Testis (tissue), 3 donors: ENCODE data around the gene BRI3. TPM values are rescaled to one million over a fixed set of nuclear protein-coding genes. Genes with fewer than 3 reads are reported as not detected.

Experiments used
- DNase-seq: peaks from one replicate; pipeline ENCODE4 v3.0.0-alpha.2; 2019
- H3K27ac ChIP-seq, 2 donors: fragments of 200-600 bp; sonication (generic); one replicate each; pipeline ENCODE4 v1.5.1; 2019
- H3K27me3 ChIP-seq: fragments of 200-600 bp; sonication (generic); one replicate; pipeline ENCODE4 v1.5.1; 2019
- H3K36me3 ChIP-seq: fragments of 200-600 bp; sonication (generic); one replicate; pipeline ENCODE4 v1.5.1; 2017; ENCODE audit warnings: low read depth; ENCODE audit errors: missing control alignments
- H3K4me1 ChIP-seq: fragments of 200-600 bp; sonication (generic); one replicate; pipeline ENCODE4 v1.5.1; 2019
- H3K4me3 ChIP-seq, 2 donors: fragments of 200-600 bp; sonication (generic); one replicate each; pipeline ENCODE4 v1.5.1; 2017 to 2019
- H3K9me3 ChIP-seq: fragments of 200-600 bp; sonication (generic); one replicate; pipeline ENCODE4 v1.5.1; 2017
- POLR2A ChIP-seq: fragments of 450-650 bp; IDR thresholded peaks from one replicate; pipeline ENCODE4 v1.6.1; 2017; ENCODE audit warnings: antibody characterized with exemption, mild to moderate bottlenecking, moderate library complexity
- WGBS, 2 donors: methylation state at CpG; one replicate each; pipeline ENCODE4 v1.1.5; 2018; 5-methylcytosine and 5-hydroxymethylcytosine counted together
- intact Hi-C: fragments of 100-400 bp; cut with DNase I; formaldehyde crosslinking; loops from one replicate; pipeline ENCODE4 v1.15.1; 2023; ENCODE audit warnings: low total_unique reads
- polyA plus RNA-seq: library from polyadenylated mRNA; stranded (reverse); fragments of 350-450 nt; fragmentation: Illumina TruSeq; extraction: RNeasy Lipid Tissue Mini Kit (QIAGEN cat#74804); gene quantifications from one replicate; pipeline ENCODE4 v1.2.3, GENCODE V29; 2014; ENCODE audit warnings: low read depth, low replicate concordance; ENCODE audit not compliant: insufficient read depth
- total RNA-seq, 2 donors: library from RNA; depleted of rRNA; stranded (reverse); fragments of >200 nt; gene quantifications; one replicate each; pipeline ENCODE4 v1.2.3, GENCODE V29; 2016
- TF ChIP-seq, protein P1 (sequence below), 3 experiments: fragments of 450-650 bp in 2 of 3; fragments of 200-600 bp in 1 of 3; sonication (generic) in 1 of 3; IDR thresholded peaks; one replicate each; pipeline ENCODE4 v1.5.1; 2016 to 2019; ENCODE audit warnings: antibody characterized with exemption in 3 of 3, mild to moderate bottlenecking in 2 of 3, moderate library complexity in 1 of 3

BRI3 gene
- total and polyA plus RNA-seq, 3 donors from 2014 or later: 61.1 to 167 (median 76.3) TPM

- no peak for DNase-seq
- 69 to 78% methylated on average over 1 of the region's 1 CpG for WGBS, 2 donors
- Histone ChIP-seq H3K4me1 (no peaks in the 10 kb centered on the region), H3K9me3 (no peaks in the 10 kb centered on the region), H3K36me3 (no peaks in the 10 kb centered on the region), H3K27me3 (no peaks in the 10 kb centered on the region), H3K4me3 (no peak overlapping the region), H3K27ac (no peak overlapping the region)
- intact Hi-C loops: no loop called here
- no peak for TF ChIP-seq POLR2A
- TF ChIP-seq, protein P1, sequence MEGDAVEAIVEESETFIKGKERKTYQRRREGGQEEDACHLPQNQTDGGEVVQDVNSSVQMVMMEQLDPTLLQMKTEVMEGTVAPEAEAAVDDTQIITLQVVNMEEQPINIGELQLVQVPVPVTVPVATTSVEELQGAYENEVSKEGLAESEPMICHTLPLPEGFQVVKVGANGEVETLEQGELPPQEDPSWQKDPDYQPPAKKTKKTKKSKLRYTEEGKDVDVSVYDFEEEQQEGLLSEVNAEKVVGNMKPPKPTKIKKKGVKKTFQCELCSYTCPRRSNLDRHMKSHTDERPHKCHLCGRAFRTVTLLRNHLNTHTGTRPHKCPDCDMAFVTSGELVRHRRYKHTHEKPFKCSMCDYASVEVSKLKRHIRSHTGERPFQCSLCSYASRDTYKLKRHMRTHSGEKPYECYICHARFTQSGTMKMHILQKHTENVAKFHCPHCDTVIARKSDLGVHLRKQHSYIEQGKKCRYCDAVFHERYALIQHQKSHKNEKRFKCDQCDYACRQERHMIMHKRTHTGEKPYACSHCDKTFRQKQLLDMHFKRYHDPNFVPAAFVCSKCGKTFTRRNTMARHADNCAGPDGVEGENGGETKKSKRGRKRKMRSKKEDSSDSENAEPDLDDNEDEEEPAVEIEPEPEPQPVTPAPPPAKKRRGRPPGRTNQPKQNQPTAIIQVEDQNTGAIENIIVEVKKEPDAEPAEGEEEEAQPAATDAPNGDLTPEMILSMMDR (IDR thresholded peaks at IDR 0.05): no peak
These were observed 52.6 kb downstream of the BRI3 start for GRCh38 chr7:98334081-98334480.

DNA sequence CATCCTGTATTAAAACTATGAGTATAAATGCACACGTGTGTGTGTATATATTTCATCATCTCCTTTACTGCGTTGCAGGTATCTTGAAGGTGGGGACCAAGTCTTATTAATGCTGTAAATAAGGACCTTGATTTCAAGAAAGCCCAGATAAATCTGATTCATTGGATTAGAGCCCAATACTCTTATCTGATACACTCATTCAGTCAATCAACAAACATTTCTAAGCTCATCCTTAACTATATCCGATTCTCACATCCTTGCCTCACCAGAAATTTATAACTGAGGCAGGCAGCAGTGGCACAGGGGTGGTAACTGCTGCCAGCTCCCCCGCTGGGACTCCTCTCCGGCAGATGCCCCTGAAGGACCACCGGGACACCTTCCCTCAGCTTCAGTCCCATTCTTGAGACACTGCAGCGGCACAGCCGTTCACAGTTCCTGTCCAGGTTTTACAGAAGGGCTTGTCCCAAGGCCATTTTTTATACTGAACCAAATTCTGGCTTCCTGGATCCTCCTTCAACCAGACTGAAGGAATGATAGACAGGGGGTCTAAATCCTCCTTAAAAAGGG is 54.0 kb downstream of the BRI3 start:
- DNase-seq: no peak
- H3K27ac ChIP-seq: no peak overlapping the region
- no peaks in the 10 kb centered on the region for H3K36me3 ChIP-seq
- TF ChIP-seq, protein P1 (IDR thresholded peaks at IDR 0.05): no peak
- no peak for TF ChIP-seq POLR2A
- intact Hi-C loops: no loop called here
- H3K27me3 ChIP-seq: no peaks in the 10 kb centered on the region
- WGBS, 2 donors: 90 to 98% methylated on average over 8 of the region's 8 CpGs
- H3K4me1 ChIP-seq: no peaks in the 10 kb centered on the region
- no peaks in the 10 kb centered on the region for H3K9me3 ChIP-seq
- H3K4me3 ChIP-seq: no peak overlapping the region

GRCh38 chr7:98338441-98338840 is 57.0 kb downstream of the BRI3 start:
- no peaks in the 10 kb centered on the region for H3K4me1 ChIP-seq
- no peaks in the 10 kb centered on the region for H3K36me3 ChIP-seq
- TF ChIP-seq POLR2A: no peak
- TF ChIP-seq, protein P1 (IDR thresholded peaks at IDR 0.05): no peak
- no peaks in the 10 kb centered on the region for H3K27me3 ChIP-seq
- H3K27ac ChIP-seq: no peak overlapping the region
- WGBS, 2 donors: 93 to 94% methylated on average over 6 of the region's 6 CpGs
- no peaks in the 10 kb centered on the region for H3K9me3 ChIP-seq
- no peak for DNase-seq
- H3K4me3 ChIP-seq: no peak overlapping the region
- intact Hi-C loops: no loop called here

GRCh38 chr7:98339043-98339442 is 57.6 kb downstream of the BRI3 start:
- H3K27me3 ChIP-seq: no peaks in the 10 kb centered on the region
- H3K9me3 ChIP-seq: no peaks in the 10 kb centered on the region
- TF ChIP-seq POLR2A: no peak
- TF ChIP-seq, protein P1 (IDR thresholded peaks at IDR 0.05): no peak
- no peaks in the 10 kb centered on the region for H3K4me1 ChIP-seq
- no peak overlapping the region for H3K4me3 ChIP-seq
- intact Hi-C loops: no loop called here
- no peak overlapping the region for H3K27ac ChIP-seq
- WGBS, 2 donors: 94 to 97% methylated on average over 3 of the region's 3 CpGs
- H3K36me3 ChIP-seq: no peaks in the 10 kb centered on the region
- DNase-seq: no peak

GRCh38 chr7:98341106-98341505 is 59.6 kb downstream of the BRI3 start:
- Histone ChIP-seq H3K36me3 (no peaks in the 10 kb centered on the region), H3K9me3 (no peaks in the 10 kb centered on the region), H3K27ac (no peak overlapping the region), H3K27me3 (no peaks in the 10 kb centered on the region), H3K4me1 (no peaks in the 10 kb centered on the region), H3K4me3 (no peak overlapping the region)
- no peak for DNase-seq
- 68 to 82% methylated on average over 3 of the region's 3 CpGs for WGBS, 2 donors
- intact Hi-C loops: no loop called here
- TF ChIP-seq POLR2A: no peak
- TF ChIP-seq, protein P1 (IDR thresholded peaks at IDR 0.05): no peak
